BLaER1 treated with 17β-estradiol and CSF1 and Interleukin-3, amounts not matched to agents 10 nM and 100 nM (cell line): ENCODE measurements around the gene NPTN.

ENCODE experiments used
- H3K27ac ChIP-seq, 11 experiments: shearing (Covaris generic); formaldehyde crosslinking; 2 replicates each; pipeline ENCODE4 v1.8.1; 2022
- H3K27me3 ChIP-seq, 11 experiments: shearing (Covaris generic); formaldehyde crosslinking; 2 replicates each; pipeline ENCODE4 v1.8.1; 2022
- H3K36me3 ChIP-seq, 11 experiments: shearing (Covaris generic); formaldehyde crosslinking; 2 replicates each; pipeline ENCODE4 v1.8.1; 2022
- H3K4me1 ChIP-seq, 10 experiments: shearing (Covaris generic); formaldehyde crosslinking; 2 replicates each; pipeline ENCODE4 v1.8.1; 2022
- H3K4me2 ChIP-seq, 11 experiments: shearing (Covaris generic); formaldehyde crosslinking; 2 replicates each; pipeline ENCODE4 v1.8.1; 2022
- H3K4me3 ChIP-seq, 10 experiments: shearing (Covaris generic); formaldehyde crosslinking; 2 replicates each; pipeline ENCODE4 v1.8.1; 2022
- H3K9ac ChIP-seq, 11 experiments: shearing (Covaris generic); formaldehyde crosslinking; 2 replicates each; pipeline ENCODE4 v1.8.1; 2022
- H3K9me3 ChIP-seq, 11 experiments: shearing (Covaris generic); formaldehyde crosslinking; replicated peaks in 1 of 11; 2 replicates each; pipeline ENCODE4 v1.8.1; 2022
- H4K20me1 ChIP-seq, 11 experiments: shearing (Covaris generic); formaldehyde crosslinking; 2 replicates each; pipeline ENCODE4 v1.8.1; 2022
- Cebpa-rat ChIP-seq, 11 experiments: shearing (Covaris generic); IDR thresholded peaks; 2 replicates each; pipeline ENCODE4 v1.8.1; 2022

NPTN gene

DNA sequence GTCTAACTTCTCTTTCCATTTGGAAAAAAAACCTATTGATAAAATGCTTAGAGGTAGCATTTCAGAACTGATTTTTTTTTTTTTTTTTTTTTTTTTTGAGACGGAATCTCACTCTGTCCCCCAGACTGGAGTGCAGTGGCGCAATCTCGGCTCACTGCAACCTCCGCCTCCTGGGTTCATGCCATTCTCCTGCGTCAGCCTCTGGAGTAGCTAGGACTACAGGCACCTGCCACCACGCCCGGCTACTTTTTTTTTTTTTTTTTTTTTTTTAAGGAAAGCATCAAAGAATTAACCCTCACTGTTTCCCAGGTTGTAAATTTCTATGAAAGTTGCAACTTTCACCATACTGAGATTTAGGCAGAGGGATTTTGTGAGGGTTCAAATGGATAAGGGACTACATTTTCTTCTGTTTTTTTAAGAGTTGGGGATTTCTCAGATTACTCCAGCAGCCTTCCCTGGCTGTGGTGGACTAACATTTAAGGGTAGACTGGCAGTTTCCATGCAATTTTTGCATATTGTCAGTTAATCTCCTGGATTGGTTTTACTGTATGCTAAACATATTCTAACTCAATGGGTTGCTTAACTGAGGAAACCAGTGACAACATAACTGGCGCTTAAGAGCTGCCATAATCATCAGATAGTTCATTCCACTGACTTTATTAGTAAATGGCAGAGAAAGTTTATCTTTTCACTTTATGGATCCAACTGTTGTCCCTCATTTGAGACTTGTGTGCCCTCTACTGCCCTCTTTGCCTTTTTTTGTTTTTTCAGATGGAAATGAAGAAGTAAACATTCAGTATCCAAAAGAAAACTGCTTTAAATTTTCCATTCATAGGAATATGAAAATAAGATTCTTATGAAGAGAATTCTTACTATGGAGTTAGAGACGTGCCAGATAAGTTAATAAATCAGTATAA lies 93.7 kb downstream of the NPTN start:
- Histone ChIP-seq H3K4me3 (no peak overlapping the region), H3K4me2 (peak overlapping the region in 3 of 11 experiments; percentile 16 to 53 (median 53); a peak in 3 of 22 replicates), H3K9ac (no peak overlapping the region), H3K36me3 (peaks cover 0 to 7% (median 0%) of the 10 kb centered on the region in 11 experiments; a peak in 2 of 22 replicates), H3K9me3 (no peaks in the 10 kb centered on the region), H3K27ac (peak overlapping the region in 1 of 11 experiments; percentile 40; a peak in 1 of 22 replicates), H4K20me1 (no peaks in the 10 kb centered on the region), H3K27me3 (no peaks in the 10 kb centered on the region), H3K4me1 (peaks cover 0 to 18% (median 0%) of the 10 kb centered on the region in 10 experiments; a peak in 7 of 20 replicates)
- TF ChIP-seq Cebpa-rat (IDR thresholded peaks at IDR 0.05): no peak

- Histone ChIP-seq H3K9ac (no peak overlapping the region), H4K20me1 (no peaks in the 10 kb centered on the region), H3K4me3 (no peak overlapping the region), H3K36me3 (no peaks in the 10 kb centered on the region), H3K9me3 (no peaks in the 10 kb centered on the region), H3K4me2 (no peak overlapping the region), H3K27ac (no peak overlapping the region), H3K27me3 (no peaks in the 10 kb centered on the region), H3K4me1 (peaks cover 0 to 18% (median 0%) of the 10 kb centered on the region in 10 experiments; a peak in 7 of 20 replicates)
- TF ChIP-seq Cebpa-rat (IDR thresholded peaks at IDR 0.05): no peak
Measured at GRCh38 chr15:73538563-73539211, 94.5 kb downstream of the NPTN start.

- no peaks in the 10 kb centered on the region for H4K20me1 ChIP-seq
Measured at GRCh38 chr15:73538123-73538522, 95.1 kb downstream of the NPTN start.

GRCh38 chr15:73530649-73531048 lies 102.5 kb downstream of the NPTN start:
- no peak for TF ChIP-seq Cebpa-rat (IDR thresholded peaks at IDR 0.05)
- Histone ChIP-seq H3K27me3 (no peaks in the 10 kb centered on the region), H3K27ac (no peak overlapping the region), H3K9me3 (no peaks in the 10 kb centered on the region), H3K36me3 (no peaks in the 10 kb centered on the region), H3K4me1 (no peaks in the 10 kb centered on the region), H4K20me1 (no peaks in the 10 kb centered on the region), H3K9ac (no peak overlapping the region), H3K4me3 (no peak overlapping the region), H3K4me2 (no peak overlapping the region)

More at GRCh38 chr15:73538123-73538522, 95.1 kb downstream of the NPTN start:
- peaks cover 0 to 18% (median 0%) of the 10 kb centered on the region in 10 experiments; a peak in 7 of 20 replicates for H3K4me1 ChIP-seq
- H3K27me3 ChIP-seq: no peaks in the 10 kb centered on the region
- no peak overlapping the region for H3K27ac ChIP-seq
- H3K9me3 ChIP-seq: no peaks in the 10 kb centered on the region
- H3K36me3 ChIP-seq: no peaks in the 10 kb centered on the region
- H3K9ac ChIP-seq: no peak overlapping the region
- no peak for TF ChIP-seq Cebpa-rat (IDR thresholded peaks at IDR 0.05)
- H3K4me3 ChIP-seq: no peak overlapping the region
- no peak overlapping the region for H3K4me2 ChIP-seq

DNA sequence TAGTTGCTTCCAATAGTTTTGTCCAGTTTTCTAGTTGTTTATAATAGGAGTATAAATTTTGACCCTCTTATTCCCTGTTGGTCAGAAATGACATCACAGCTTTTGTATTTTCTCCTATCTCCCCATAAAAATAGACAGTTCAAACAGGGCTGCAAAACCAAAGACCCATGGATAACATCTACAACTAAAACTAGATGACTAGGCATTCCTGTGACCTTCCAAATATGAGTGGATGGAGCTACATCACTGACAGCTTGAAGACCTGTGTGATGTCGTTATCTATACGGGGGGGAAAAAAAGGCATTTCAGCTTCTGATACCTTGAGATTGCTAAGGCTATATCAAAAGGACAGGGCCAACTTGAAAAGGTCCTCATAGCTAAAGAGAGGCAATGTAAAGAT lies 105.6 kb downstream of the NPTN start:
- H3K4me1 ChIP-seq: no peaks in the 10 kb centered on the region
- no peak overlapping the region for H3K4me3 ChIP-seq
- no peaks in the 10 kb centered on the region for H3K36me3 ChIP-seq
- H3K27ac ChIP-seq: no peak overlapping the region
- H3K27me3 ChIP-seq: no peaks in the 10 kb centered on the region
- H4K20me1 ChIP-seq: no peaks in the 10 kb centered on the region
- H3K9ac ChIP-seq: no peak overlapping the region
- H3K4me2 ChIP-seq: no peak overlapping the region
- TF ChIP-seq Cebpa-rat (IDR thresholded peaks at IDR 0.05): no peak
- peaks cover 0 to 16% (median 0%) of the 10 kb centered on the region in 11 experiments; a peak in 4 of 22 replicates for H3K9me3 ChIP-seq

DNA sequence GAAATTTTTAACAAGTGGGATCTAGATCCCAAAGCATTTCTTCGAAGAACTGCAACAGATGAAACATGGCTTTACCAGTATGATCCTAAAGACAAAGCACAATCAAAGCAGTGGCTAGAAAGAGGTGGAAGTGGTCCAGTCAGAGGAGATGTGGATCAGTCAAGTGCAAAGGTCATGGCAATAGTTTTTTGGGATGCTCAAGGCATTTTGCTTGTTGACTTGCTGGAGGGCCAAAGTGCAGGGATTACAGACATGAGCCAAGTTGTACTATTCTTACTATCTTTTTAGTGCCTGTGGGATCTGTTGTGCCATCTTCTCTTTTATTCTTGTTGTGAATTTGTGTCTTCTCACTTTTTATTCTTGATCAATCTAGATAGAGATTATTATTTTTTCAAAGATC lies 108.3 kb downstream of the NPTN start:
- no peak overlapping the region for H3K27ac ChIP-seq

DNA sequence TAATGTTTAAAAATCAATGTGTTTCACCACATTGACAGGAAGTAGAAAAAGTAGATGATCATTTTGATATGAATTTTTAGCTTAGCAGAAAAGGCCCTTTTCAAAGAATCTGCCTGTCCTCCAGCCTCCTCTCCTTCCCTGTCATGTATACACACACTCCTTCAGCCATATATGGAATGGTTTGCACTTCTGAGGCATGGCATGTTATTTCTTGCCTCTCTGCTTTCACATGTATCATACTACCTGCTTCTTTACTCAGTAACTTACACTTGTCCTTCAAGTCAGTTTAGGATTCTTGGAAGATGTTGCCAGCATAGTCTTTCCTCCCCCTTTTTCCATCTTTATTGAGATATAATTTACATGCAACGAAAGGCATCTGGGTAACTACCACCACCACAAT lies 111.2 kb downstream of the NPTN start:
- Histone ChIP-seq H3K9me3 (peaks cover 0 to 56% (median 4%) of the 10 kb centered on the region in 11 experiments; a peak in 10 of 22 replicates), H3K9ac (peak overlapping the region in 1 of 11 experiments; percentile 46; a peak in 1 of 22 replicates), H3K27ac (no peak overlapping the region), H3K4me3 (no peak overlapping the region), H4K20me1 (no peaks in the 10 kb centered on the region), H3K27me3 (no peaks in the 10 kb centered on the region), H3K4me2 (no peak overlapping the region), H3K36me3 (no peaks in the 10 kb centered on the region), H3K4me1 (peaks cover 0 to 36% (median 27%) of the 10 kb centered on the region in 10 experiments; a peak in 14 of 20 replicates)
- TF ChIP-seq Cebpa-rat (IDR thresholded peaks at IDR 0.05): no peak

More for the DNA sequence above, 108.3 kb downstream of the NPTN start:
- Histone ChIP-seq H4K20me1 (no peaks in the 10 kb centered on the region), H3K9me3 (peaks cover 0 to 37% (median 0%) of the 10 kb centered on the region in 11 experiments; a peak in 9 of 22 replicates), H3K9ac (no peak overlapping the region), H3K4me2 (no peak overlapping the region), H3K36me3 (no peaks in the 10 kb centered on the region), H3K27me3 (no peaks in the 10 kb centered on the region), H3K4me3 (no peak overlapping the region), H3K4me1 (peaks cover 0 to 7% (median 0%) of the 10 kb centered on the region in 10 experiments; a peak in 3 of 20 replicates)
- TF ChIP-seq Cebpa-rat (IDR thresholded peaks at IDR 0.05): no peak

GRCh38 chr15:73518876-73519733 lies 114.1 kb downstream of the NPTN start:
- H3K4me3 ChIP-seq: peak overlapping the region in 3 of 10 experiments; percentile 6 to 33 (median 13); a peak in 3 of 20 replicates
- no peak overlapping the region for H3K9ac ChIP-seq
- no peaks in the 10 kb centered on the region for H3K27me3 ChIP-seq
- no peaks in the 10 kb centered on the region for H4K20me1 ChIP-seq
- H3K27ac ChIP-seq: peak overlapping the region in 6 of 11 experiments; percentile 36 to 72 (median 58); a peak in 11 of 22 replicates
- peak overlapping the region in 8 of 11 experiments; percentile 6 to 77 (median 55); a peak in 15 of 22 replicates for H3K4me2 ChIP-seq
- H3K36me3 ChIP-seq: no peaks in the 10 kb centered on the region
- peaks cover 0 to 55% (median 4%) of the 10 kb centered on the region in 11 experiments; a peak in 10 of 22 replicates for H3K9me3 ChIP-seq
- H3K4me1 ChIP-seq: peaks cover 0 to 41% (median 27%) of the 10 kb centered on the region in 10 experiments; a peak in 14 of 20 replicates
- TF ChIP-seq Cebpa-rat (IDR thresholded peaks at IDR 0.05): peak in 3 of 11 experiments; percentile 21 to 61 (median 40); a peak in 3 of 22 replicates
